Skin of body (tissue), 2 donors: ENCODE results near the gene RCSD1. TPM values are rescaled to one million over a fixed set of nuclear protein-coding genes. Genes with fewer than 3 reads are reported as not detected.

Experiments
- DNase-seq: peaks from one replicate; lab custom pipeline; 2025; lab: John Stamatoyannopoulos, UW
- total RNA-seq: library from RNA; depleted of rRNA; stranded (reverse); fragments of >200 nt; gene quantifications from one replicate; pipeline ENCODE4 v1.2.3, GENCODE V29; 2014

RCSD1 gene
- total RNA-seq, 1 donor from 2014 or later = 13.0 TPM

DNA sequence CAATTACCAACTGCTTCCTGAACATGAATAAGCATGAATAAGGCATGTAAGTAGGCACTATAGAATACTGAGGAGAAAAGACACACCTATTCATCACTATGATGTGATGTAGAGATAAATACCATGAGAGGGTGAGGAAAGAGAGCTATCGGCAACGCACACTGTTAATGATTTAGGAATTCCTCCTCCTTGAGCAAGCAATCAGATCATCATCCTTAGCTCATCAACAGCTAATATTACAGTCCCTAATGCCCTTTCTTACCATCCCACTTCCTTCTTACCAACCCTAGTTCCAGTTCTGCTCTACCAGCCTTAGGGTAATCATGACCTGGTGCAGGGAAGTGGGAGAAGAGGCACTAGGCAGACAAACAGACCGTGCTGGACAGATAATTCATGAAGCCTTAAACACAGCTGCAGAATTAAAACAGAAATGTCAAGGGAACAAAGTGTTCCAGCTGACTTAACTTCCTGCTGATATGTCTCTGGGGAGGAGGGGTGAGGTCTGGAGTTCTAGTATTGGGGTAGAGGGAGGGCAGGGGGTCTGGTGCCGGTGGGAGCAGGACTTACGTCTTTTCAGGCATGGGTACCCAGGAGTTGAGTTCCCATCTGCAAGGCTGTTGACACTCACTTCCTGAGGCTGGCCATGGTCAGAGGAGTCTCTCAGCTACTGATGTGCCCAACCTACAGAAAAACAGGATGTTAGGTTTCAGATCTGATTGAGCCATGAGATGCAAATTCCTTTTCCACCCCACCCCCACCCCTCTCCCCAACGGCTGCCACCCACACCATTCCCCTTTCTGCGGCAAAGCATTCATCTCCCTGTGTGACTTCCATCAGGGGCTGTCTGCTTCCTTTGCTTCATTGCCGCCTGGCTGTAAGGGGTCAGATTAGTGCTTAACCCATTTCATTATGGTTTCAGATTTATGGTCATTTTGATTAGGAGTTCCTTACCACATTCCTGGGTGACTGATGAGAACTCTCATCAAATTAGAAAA, 12.6 kb upstream of the RCSD1 start:
- DNase-seq = no peak

DNA sequence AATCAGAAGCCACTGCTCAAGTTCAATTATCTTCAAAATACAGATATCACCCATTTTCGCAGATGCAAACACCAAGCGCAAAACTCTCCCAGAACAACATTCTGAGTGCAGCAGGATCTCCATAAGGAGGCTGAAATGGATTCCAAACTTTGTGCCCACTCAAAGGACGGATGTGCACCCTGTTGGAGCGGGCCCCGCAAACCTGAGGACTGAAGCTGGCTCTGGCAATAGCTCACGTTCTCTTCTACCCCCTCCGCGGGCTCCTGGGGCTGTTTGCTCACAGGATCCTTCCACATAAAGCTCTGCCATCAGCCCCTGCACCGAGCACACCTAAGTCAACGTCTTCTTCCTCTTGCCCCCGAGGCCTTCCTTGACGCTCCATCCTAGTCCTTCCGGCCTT, 11.7 kb upstream of the RCSD1 start:
- DNase-seq = no peak

DNA sequence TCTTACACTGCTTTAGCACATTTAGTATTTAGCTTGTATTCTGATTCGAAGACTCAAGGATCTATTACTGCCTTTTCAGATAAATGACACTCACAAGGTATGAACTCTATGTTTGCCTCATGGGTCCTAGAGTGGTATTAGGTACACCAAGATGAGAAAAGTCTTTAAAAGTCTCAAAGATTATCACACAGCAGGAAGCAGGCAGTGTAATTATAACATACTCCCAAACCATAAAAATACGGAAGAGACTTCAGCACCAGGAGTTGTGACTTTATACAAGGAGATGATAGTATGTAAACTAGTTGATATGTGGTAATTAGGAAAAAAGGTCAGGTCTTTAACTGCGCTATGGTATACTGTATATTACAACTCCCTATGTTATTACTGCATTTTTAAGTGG, 11.2 kb upstream of the RCSD1 start:
- DNase-seq = no peak

DNA sequence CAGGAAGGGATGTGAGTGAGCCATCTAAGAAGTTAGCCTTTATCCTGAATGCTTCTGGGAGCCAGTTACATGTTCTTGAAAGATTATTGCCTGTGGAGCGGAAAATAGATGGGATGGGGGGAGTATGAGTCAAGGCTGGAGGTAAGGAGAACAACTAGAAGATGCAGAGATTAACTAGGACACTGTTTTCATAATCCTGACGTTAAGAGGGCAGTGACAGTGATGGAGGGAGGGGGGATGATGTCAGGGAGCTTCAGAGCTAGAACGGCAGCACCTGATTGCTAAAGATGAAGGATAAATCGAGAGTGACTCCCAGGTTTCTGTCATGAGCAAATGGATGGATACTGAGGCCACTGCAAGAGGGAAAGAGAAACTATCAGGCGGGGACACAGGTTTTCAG, 10.0 kb upstream of the RCSD1 start:
- no peak for DNase-seq

GRCh38 chr1:167621780-167622313, 8.2 kb upstream of the RCSD1 start:
- no peak for DNase-seq

GRCh38 chr1:167623951-167624350, 6.1 kb upstream of the RCSD1 start:
- DNase-seq = no peak

GRCh38 chr1:167625040-167625823, 4.8 kb upstream of the RCSD1 start:
- no peak for DNase-seq

GRCh38 chr1:167627615-167627864, 2.5 kb upstream of the RCSD1 start:
- DNase-seq = no peak

DNA sequence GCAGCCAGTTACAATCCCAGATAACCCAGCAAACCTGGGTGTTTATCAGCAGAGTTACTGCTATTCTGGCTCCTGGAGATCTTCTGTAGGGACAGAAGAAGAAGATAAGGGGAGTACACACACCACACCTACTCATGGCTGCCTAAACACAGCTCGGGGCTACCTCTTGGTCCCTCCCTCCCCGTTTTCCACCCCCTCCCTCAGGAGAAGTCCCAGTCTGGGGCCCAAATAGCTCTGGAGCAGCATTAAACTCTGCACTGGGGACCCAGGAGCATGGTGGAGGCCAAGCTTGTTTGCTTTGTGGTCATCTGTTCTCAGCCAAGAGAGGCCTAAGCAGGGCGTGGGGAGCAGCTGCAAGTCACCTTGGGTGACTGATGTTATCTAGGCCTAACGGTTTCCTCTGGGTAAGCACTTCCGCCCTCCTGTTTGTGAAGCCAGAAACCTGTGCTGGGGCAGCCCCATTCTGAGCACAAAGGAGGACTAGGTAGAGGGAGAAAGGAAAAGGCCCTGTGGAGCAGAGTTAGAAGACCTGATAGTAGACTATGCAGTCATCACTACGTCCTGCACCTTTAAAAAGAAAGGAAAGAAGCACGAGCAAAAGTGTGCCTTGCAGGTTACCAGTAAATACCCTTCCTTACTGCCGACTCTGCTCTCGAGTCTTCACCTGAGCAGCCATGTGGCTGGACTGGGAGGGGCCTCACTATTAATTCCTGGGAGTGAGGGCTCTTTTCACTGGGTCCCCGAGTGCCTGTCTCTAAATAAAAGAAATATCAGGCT, 2.0 kb upstream of the RCSD1 start:
- no peak for DNase-seq

- no peak for DNase-seq
Observed at GRCh38 chr1:167628741-167629515, 1.1 kb upstream of the RCSD1 start.

DNA sequence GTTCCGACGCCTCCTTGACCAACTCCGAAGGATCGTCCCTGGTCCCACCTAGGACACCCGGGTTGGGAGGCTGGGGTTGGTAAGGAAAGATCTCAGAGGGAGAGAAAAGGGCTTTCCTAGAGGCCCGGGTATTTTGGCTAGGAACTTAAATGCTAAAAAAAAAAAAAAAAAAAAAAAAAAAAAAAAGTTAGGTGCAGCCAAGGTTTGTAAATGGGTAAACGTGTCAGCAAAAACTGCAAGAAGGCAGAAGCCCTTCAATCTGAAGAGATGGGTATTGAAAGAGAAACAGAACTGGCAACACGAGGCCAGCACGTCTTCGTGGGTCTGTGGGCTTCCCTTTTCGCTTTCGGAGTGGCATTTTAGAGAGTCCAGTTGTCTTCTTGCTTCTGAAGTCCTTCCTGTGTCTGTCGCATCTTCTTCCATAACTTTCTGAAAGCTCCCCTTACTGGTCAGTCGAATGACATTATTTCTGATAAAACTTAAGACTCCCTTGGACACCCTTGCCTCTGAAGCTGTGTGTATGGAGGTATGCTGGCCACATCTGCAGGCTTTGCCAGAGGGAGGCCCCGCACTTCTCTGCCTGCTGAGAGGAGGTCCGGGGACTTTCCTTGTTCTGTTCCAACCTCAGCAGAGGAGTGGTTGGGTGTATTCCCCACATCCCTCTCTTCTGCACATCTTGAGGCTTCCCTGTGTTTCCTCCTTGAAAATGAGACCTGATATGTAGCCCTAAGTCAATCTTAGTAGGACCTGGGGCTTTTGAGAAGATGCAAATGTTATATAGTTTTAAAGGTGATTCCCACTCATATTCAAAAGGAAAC, 745 bp downstream of the RCSD1 start:
- DNase-seq = no peak

DNA sequence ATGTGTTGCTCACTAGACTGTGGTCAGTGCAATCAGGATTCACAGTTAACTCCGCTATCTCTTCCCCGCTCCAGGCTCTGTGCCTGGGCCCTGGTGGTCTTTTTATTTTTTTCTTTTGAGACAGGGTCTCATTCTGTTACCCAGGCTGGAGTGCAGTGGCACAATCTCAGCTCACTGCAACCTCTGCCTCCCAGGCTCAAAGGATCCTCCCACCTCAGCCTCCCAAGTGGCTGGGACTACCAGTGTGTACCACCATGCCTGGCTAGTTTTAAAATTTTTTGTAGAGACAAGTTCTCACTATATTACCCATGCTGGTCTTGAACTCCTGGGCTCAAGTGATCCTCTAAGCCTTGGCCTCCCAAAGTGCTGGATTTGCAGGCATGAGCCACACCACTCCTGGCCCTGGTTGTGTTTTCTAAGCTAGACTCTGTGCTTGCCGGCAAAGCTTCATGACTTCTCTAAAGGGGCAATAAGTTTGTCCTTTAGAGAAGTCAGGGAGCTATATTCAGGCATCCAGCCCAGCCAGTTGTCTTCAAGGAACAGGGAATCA, 1.4 kb downstream of the RCSD1 start:
- DNase-seq = no peak

DNA sequence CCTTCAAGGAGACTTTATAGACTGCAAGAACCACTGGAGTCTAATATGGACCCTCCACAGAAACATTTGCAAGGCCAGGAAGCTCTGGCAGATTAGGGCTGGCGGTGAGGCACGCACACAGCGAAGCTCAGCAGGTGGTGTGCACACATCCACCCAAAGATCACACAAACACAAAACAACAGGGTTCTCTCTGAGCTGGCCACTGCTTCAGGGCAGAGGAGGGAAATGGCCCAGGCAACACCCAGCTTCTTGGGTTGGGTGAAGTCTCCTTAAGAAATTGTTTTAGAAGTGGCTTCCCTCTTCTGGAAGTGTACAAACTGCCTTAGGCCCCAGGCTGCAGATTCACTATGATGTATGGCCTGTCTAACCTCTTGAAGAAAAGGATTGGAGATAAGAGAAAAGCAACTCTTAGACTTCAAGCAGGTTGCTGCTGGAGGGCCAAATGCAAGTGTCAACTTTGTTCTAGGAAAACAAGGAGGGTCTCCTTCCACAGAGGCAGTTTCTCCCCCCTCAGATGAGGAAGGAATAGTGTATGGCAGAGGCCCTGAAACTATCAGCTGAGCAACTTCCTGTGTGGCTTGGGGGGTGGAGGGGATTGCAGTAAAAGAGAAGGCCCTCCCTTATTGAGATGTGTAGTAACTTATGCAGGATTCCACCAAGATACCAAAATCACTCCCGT, 2.0 kb downstream of the RCSD1 start:
- no peak for DNase-seq

DNA sequence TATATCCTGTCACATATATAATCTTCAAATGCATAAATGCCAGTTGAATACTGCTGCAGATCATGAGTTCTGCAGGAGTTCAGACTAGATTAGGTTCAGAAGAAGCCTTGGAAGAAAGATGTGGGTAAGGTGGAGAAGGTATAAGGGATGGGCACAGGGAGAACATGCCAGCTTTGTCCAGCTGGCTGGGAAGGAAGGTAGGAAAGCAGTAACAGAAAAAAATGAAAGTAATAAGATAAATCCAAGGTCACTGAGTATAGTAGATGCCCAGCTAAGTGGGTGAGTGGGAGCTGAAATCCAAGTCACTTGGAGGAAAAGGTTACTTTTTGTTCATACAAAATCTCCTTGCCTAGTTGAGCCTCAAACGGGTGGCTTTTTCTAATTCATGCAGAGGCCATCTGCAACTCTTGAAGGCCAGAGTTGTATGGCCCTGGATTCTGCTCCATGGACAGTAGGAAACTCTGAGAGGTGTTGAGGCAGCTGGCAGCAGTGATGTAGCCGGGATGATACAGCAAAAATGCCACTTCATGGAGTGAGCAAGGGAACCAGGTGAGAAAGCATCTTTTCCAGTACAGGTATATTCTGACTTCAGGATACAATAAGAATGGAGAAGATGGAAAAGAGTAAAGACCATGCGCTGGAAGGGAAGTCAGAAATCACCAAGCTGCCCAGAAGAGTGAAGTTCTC, 3.4 kb downstream of the RCSD1 start:
- no peak for DNase-seq

DNA sequence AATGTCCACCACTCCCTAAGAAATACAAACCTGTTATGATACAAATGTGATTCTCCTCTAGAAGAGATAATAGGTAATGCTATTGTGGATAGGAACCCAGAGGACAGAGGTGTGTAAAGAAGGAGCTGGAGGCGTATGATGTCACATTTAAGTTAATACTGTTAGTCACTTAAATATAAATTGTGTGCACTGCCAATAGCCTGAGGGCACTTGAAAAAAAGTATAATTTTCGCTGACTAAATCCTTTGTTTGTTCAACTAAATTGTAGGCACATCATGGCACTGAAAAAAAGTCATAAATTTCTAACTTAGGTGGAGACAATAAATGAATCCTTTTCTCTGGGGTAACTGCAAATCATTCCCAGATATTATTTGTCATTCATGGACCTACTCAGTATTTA, 4.4 kb downstream of the RCSD1 start:
- no peak for DNase-seq

DNA sequence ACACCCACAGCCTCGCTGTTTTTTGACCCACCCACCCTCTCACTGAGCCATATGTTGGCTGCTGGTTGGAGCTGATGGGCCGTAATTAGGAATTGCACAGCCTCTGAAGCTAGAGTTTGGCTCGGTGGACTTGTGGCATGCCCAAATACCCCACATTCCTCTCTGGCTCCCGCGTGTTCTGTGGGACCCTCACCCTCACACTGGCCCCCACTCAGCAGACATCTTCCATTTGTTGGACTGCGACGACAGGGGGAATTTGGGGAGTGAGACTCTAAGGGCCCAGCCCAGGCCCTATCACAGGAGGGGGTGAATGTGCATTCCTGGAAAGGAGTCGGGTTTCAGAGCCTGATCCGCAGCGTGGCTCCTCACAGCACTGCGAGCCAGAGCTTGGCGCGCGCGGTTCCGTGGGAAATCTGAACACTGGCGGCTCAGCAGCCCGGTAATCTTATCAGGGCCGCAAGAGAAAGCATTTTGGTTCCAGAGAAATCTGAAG, 5.2 kb downstream of the RCSD1 start:
- DNase-seq = peak; percentile 37

DNA sequence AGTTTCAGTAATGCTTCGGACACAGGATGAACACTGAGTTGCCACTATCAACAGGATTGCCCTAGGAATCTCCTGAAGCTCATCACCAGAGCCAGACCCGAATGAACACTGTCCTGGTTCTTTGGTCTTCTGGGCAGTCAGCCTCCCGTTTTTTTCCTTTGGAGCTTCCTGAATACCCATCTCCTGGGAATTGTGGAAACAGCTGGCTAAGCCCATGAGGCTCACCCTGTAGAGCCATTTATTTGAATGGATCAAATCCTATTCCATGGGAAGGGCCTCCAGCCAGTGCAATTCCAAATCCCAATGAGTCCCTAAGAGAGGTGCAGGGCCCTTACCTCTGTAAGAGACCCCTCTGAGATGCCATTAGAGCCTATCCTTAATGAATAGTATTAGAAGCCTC, 5.9 kb downstream of the RCSD1 start:
- DNase-seq = no peak

- DNase-seq = no peak
Observed at GRCh38 chr1:167638064-167638463, 8.0 kb downstream of the RCSD1 start.
